ENCODE measurements around the gene CD247. TPM values are rescaled to one million over a fixed set of nuclear protein-coding genes. Genes with fewer than 3 reads are reported as not detected.
A peak's percentile ranks its signal among the peaks of the same experiment; 100 is the strongest.

Gene CD247
- total and polyA plus RNA-seq, 4 experiments from 2014 or later = 260 to 404 (median 340) TPM

- Histone ChIP-seq H3K27me3 (ENCODE audit: insufficient read depth, low read length) (no peaks in the 10 kb centered on the region), H3K27ac (ENCODE audit: low read depth, low read length) (no peak overlapping the region), H3K9me3 (ENCODE audit: control insufficient read depth in 1 of 2, low read length in 2 of 2) (no peaks in the 10 kb centered on the region), H3K4me1 (ENCODE audit: insufficient read depth, low read length) (peaks cover 71% of the 10 kb centered on the region), H3K36me3 (ENCODE audit: insufficient read depth, low read length) (peaks cover 62% of the 10 kb centered on the region), H3K4me3 (ENCODE audit: low read length in 2 of 2) (no peak overlapping the region)
- peak overlapping the region in 5 of 7 donors; percentile 24 to 75 (median 32) for H3K27ac Mint-ChIP-seq
- H3K36me3 Mint-ChIP-seq = peaks cover 47 to 74% of the 10 kb centered on the region in 2 donors
- no peak overlapping the region for H3K4me3 Mint-ChIP-seq
- peaks cover 39 to 66% (median 48%) of the 10 kb centered on the region in 4 donors for H3K4me1 Mint-ChIP-seq
- no peaks in the 10 kb centered on the region for H3K27me3 Mint-ChIP-seq
- ChIA-PET CTCF (ENCODE audit: partially characterized antibody) (interaction anchor here (1.8 to 3.3 kb wide), 3 partner anchors 10 to 164 kb away, joined by 6 to 15 read pairs (median 13); no protein-coding TSS in a partner anchor), POLR2A (ENCODE audit: partially characterized antibody) (interaction anchor here (0.9 to 2.9 kb wide), 4 partner anchors 11 to 121 kb away, joined by 3 to 8 read pairs (median 3); partner anchors contain the start of gene CREG1)
- peaks cover 0 to 2% (median 0%) of the 10 kb centered on the region in 8 donors for H3K9me3 Mint-ChIP-seq
- no peak for DNase-seq
- intact Hi-C loops (cut with micrococcal nuclease) = no loop called here
Measured at GRCh38 chr1:167431909-167432650, 86.2 kb downstream of the CD247 start.

- Mint-ChIP-seq H3K36me3 (peaks cover 41 to 67% of the 10 kb centered on the region in 2 donors), H3K27ac (peak overlapping the region; percentile 37 to 83 (median 61)), H3K27me3 (no peaks in the 10 kb centered on the region), H3K4me3 (no peak overlapping the region), H3K9me3 (peaks cover 0 to 2% (median 0%) of the 10 kb centered on the region in 8 donors), H3K4me1 (peaks cover 34 to 59% (median 43%) of the 10 kb centered on the region in 4 donors)
- Histone ChIP-seq H3K36me3 (ENCODE audit: insufficient read depth, low read length) (peaks cover 55% of the 10 kb centered on the region), H3K9me3 (ENCODE audit: control insufficient read depth in 1 of 2, low read length in 2 of 2) (no peaks in the 10 kb centered on the region), H3K4me3 (ENCODE audit: low read length in 2 of 2) (no peak overlapping the region), H3K4me1 (ENCODE audit: insufficient read depth, low read length) (peaks cover 64% of the 10 kb centered on the region), H3K27ac (ENCODE audit: low read depth, low read length) (no peak overlapping the region), H3K27me3 (ENCODE audit: insufficient read depth, low read length) (no peaks in the 10 kb centered on the region)
- ChIA-PET CTCF (ENCODE audit: partially characterized antibody) (interaction anchor here (3.0 to 3.3 kb wide), 3 partner anchors 11 to 103 kb away, joined by 13 to 15 read pairs (median 13); partner anchors contain the start of gene CD247), POLR2A (ENCODE audit: partially characterized antibody) (interaction anchor here (0.9 to 3.0 kb wide), 3 partner anchors 10 to 122 kb away, joined by 3 to 18 read pairs (median 3); partner anchors contain the start of genes CD247 and CREG1)
- intact Hi-C loops (cut with micrococcal nuclease) = no loop called here
- DNase-seq = no peak
Measured at GRCh38 chr1:167431261-167431908, 86.9 kb downstream of the CD247 start.

GRCh38 chr1:167430849-167431242 lies 87.5 kb downstream of the CD247 start:
- Mint-ChIP-seq H3K27ac (peak overlapping the region; percentile 37 to 83 (median 70)), H3K4me3 (no peak overlapping the region), H3K27me3 (no peaks in the 10 kb centered on the region), H3K36me3 (peaks cover 36 to 61% of the 10 kb centered on the region in 2 donors), H3K9me3 (peaks cover 0 to 2% (median 0%) of the 10 kb centered on the region in 8 donors), H3K4me1 (peaks cover 28 to 54% (median 37%) of the 10 kb centered on the region in 4 donors)
- no peak for DNase-seq
- ChIA-PET POLR2A (ENCODE audit: partially characterized antibody) (interaction anchor here (0.6 to 3.0 kb wide), 4 partner anchors 8 to 86 kb away, joined by 3 to 18 read pairs (median 4); partner anchors contain the start of gene CD247), CTCF (ENCODE audit: partially characterized antibody) (interaction anchor here (3.1 to 3.3 kb wide), 2 partner anchors 11 to 86 kb away, joined by 13 to 15 read pairs; partner anchors contain the start of gene CD247)
- Histone ChIP-seq H3K27ac (ENCODE audit: low read depth, low read length) (no peak overlapping the region), H3K27me3 (ENCODE audit: insufficient read depth, low read length) (no peaks in the 10 kb centered on the region), H3K9me3 (ENCODE audit: control insufficient read depth in 1 of 2, low read length in 2 of 2) (no peaks in the 10 kb centered on the region), H3K36me3 (ENCODE audit: insufficient read depth, low read length) (peaks cover 49% of the 10 kb centered on the region), H3K4me1 (ENCODE audit: insufficient read depth, low read length) (peaks cover 58% of the 10 kb centered on the region), H3K4me3 (ENCODE audit: low read length in 2 of 2) (no peak overlapping the region)
- intact Hi-C loops (cut with micrococcal nuclease) = no loop called here

- ChIA-PET POLR2A (ENCODE audit: partially characterized antibody) (interaction anchor here (0.6 to 3.0 kb wide), 4 partner anchors 9 to 87 kb away, joined by 3 to 18 read pairs (median 4); partner anchors contain the start of gene CD247), CTCF (ENCODE audit: partially characterized antibody) (interaction anchor here (0.6 to 3.3 kb wide), 3 partner anchors 12 to 286 kb away, joined by 4 to 15 read pairs (median 13); partner anchors contain the start of gene CD247)
- H3K4me3 Mint-ChIP-seq = peak overlapping the region in 1 of 8 donors; percentile 47
- H3K27ac ChIP-seq (ENCODE audit: low read depth, low read length) = no peak overlapping the region
- H3K9me3 ChIP-seq (ENCODE audit: control insufficient read depth in 1 of 2, low read length in 2 of 2) = no peaks in the 10 kb centered on the region
- H3K4me3 ChIP-seq (ENCODE audit: low read length in 2 of 2) = no peak overlapping the region
- peak overlapping the region; percentile 10 to 89 (median 70) for H3K27ac Mint-ChIP-seq
- DNase-seq = no peak
- intact Hi-C loops (cut with micrococcal nuclease) = no loop called here
- H3K27me3 ChIP-seq (ENCODE audit: insufficient read depth, low read length) = no peaks in the 10 kb centered on the region
- peaks cover 44% of the 10 kb centered on the region for H3K36me3 ChIP-seq (ENCODE audit: insufficient read depth, low read length)
- H3K4me1 Mint-ChIP-seq = peaks cover 27 to 48% (median 35%) of the 10 kb centered on the region in 4 donors
- H3K4me1 ChIP-seq (ENCODE audit: insufficient read depth, low read length) = peaks cover 53% of the 10 kb centered on the region
- no peaks in the 10 kb centered on the region for H3K9me3 Mint-ChIP-seq
- no peaks in the 10 kb centered on the region for H3K27me3 Mint-ChIP-seq
- peaks cover 32 to 56% of the 10 kb centered on the region in 2 donors for H3K36me3 Mint-ChIP-seq
Measured at GRCh38 chr1:167430134-167430848, 88.0 kb downstream of the CD247 start.

GRCh38 chr1:167429612-167430011 lies 88.7 kb downstream of the CD247 start:
- H3K9me3 Mint-ChIP-seq = no peaks in the 10 kb centered on the region
- no peaks in the 10 kb centered on the region for H3K27me3 ChIP-seq (ENCODE audit: insufficient read depth, low read length)
- POLR2A ChIA-PET (ENCODE audit: partially characterized antibody) = interaction anchor here (1.3 to 3.0 kb wide), 3 partner anchors 12 to 88 kb away, joined by 4 to 18 read pairs (median 5); partner anchors contain the start of gene CD247
- H3K9me3 ChIP-seq (ENCODE audit: control insufficient read depth in 1 of 2, low read length in 2 of 2) = no peaks in the 10 kb centered on the region
- CTCF ChIA-PET (ENCODE audit: partially characterized antibody) = interaction anchor here (1.1 to 3.1 kb wide), 3 partner anchors 18 to 103 kb away, joined by 4 to 13 read pairs (median 6); partner anchors contain the start of gene CD247
- H3K4me3 Mint-ChIP-seq = no peak overlapping the region
- peaks cover 31 to 53% of the 10 kb centered on the region in 2 donors for H3K36me3 Mint-ChIP-seq
- no peak overlapping the region for H3K27ac ChIP-seq (ENCODE audit: low read depth, low read length)
- no peak for DNase-seq
- H3K36me3 ChIP-seq (ENCODE audit: insufficient read depth, low read length) = peaks cover 42% of the 10 kb centered on the region
- peak overlapping the region in 6 of 7 donors; percentile 48 to 83 (median 58) for H3K27ac Mint-ChIP-seq
- intact Hi-C loops (cut with micrococcal nuclease) = no loop called here
- no peaks in the 10 kb centered on the region for H3K27me3 Mint-ChIP-seq
- H3K4me1 Mint-ChIP-seq = peaks cover 27 to 47% (median 34%) of the 10 kb centered on the region in 4 donors
- no peak overlapping the region for H3K4me3 ChIP-seq (ENCODE audit: low read length in 2 of 2)
- H3K4me1 ChIP-seq (ENCODE audit: insufficient read depth, low read length) = peaks cover 50% of the 10 kb centered on the region

- no peak overlapping the region for H3K4me3 Mint-ChIP-seq
- H3K27ac Mint-ChIP-seq = peak overlapping the region; percentile 47 to 91 (median 82)
- Histone ChIP-seq H3K9me3 (ENCODE audit: control insufficient read depth in 1 of 2, low read length in 2 of 2) (no peaks in the 10 kb centered on the region), H3K4me3 (ENCODE audit: low read length in 2 of 2) (no peak overlapping the region), H3K4me1 (ENCODE audit: insufficient read depth, low read length) (peaks cover 40% of the 10 kb centered on the region), H3K27me3 (ENCODE audit: insufficient read depth, low read length) (no peaks in the 10 kb centered on the region), H3K27ac (ENCODE audit: low read depth, low read length) (no peak overlapping the region), H3K36me3 (ENCODE audit: insufficient read depth, low read length) (peaks cover 30% of the 10 kb centered on the region)
- peaks cover 22 to 39% (median 29%) of the 10 kb centered on the region in 4 donors for H3K4me1 Mint-ChIP-seq
- POLR2A ChIA-PET (ENCODE audit: partially characterized antibody) = interaction anchor here (0.7 to 1.6 kb wide), 3 partner anchors 10 to 90 kb away, joined by 3 to 5 read pairs (median 4); partner anchors contain the start of gene CD247
- H3K27me3 Mint-ChIP-seq = no peaks in the 10 kb centered on the region
- CTCF ChIA-PET (ENCODE audit: partially characterized antibody) = interaction anchor here (1.1 to 2.1 kb wide), 4 partner anchors 16 to 112 kb away, joined by 3 to 6 read pairs (median 4); no protein-coding TSS in a partner anchor
- H3K9me3 Mint-ChIP-seq = no peaks in the 10 kb centered on the region
- peaks cover 23 to 42% of the 10 kb centered on the region in 2 donors for H3K36me3 Mint-ChIP-seq
- intact Hi-C loops (cut with micrococcal nuclease) = no loop called here
- no peak for DNase-seq
Measured at GRCh38 chr1:167428395-167428794, 89.9 kb downstream of the CD247 start.
